GM10266 (cell line): ENCODE data around the gene BOLL.
"Not testable (repeated sequence)": the region's sequence is repeated elsewhere in the genome, so short reads cannot be mapped to it uniquely, and the experiment has no call there.

ENCODE experiments used
- DNase-seq: peaks from one replicate; pipeline ENCODE4 v3.0.0; 2012; ENCODE audit errors: extremely low spot score
- CTCF ChIP-seq: IDR thresholded peaks from 2 replicates; pipeline ENCODE4 v1.5.1; 2012; ENCODE audit warnings: mild to moderate bottlenecking, low read depth; ENCODE audit not compliant: control insufficient read depth, insufficient read depth; ENCODE audit errors: missing control alignments

Gene BOLL, protein sequence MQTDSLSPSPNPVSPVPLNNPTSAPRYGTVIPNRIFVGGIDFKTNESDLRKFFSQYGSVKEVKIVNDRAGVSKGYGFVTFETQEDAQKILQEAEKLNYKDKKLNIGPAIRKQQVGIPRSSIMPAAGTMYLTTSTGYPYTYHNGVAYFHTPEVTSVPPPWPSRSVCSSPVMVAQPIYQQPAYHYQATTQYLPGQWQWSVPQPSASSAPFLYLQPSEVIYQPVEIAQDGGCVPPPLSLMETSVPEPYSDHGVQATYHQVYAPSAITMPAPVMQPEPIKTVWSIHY

DNA sequence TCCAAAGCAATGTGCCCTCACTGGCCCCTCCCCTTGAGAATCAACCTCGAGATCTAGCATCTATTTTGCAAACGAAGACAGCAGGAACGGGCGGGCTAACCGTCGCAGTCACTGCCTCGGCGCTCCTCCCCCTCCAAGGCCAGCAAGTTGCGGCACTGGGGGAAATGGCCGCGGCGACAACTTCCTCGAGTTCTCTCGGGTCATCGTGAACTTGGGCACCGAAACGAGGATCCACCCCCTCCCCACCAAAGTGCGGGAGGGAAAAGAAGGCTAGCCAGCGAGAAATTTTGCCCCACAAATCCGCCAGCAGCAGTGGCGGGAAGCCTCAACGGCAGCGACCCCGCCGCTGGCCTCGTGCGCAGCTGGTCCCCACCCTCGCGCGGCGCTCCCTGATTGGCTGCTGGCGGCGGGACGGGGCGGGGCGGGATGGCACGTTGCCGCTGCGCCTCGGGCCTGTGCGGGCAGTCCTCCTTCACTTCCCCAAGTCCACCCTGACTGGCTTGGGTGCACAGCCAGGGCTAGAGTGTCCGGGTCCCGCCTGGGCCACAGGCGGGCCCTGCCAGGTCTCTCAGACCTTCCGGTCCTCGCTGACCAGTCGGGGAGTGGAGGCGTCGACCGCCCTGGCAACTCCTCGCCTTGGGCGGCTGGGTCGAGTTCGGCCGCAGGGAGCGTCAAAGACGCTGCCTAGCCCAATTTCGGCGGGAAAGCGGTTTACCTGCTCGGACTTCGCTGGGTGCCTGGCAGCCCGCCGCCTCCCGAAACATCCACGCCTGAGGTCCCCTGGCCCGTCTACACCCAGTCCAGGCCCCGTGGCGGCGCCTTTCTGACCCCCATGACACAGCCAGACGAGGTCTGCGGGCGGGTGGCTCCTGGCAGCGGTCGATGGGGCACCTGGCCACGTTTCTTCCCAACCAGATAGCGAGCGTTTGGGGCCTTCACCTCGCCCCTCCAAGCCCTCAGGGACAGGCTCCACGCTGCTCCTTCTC lies at the start of gene BOLL:
Gene BOLL, minus strand, starts transcription at position 364 of the 986 bp plus-strand sequence. CDS start 3,469 bp downstream, outside the sequence.
- TF ChIP-seq CTCF, result no peak
- DNase-seq, result no peak

DNA sequence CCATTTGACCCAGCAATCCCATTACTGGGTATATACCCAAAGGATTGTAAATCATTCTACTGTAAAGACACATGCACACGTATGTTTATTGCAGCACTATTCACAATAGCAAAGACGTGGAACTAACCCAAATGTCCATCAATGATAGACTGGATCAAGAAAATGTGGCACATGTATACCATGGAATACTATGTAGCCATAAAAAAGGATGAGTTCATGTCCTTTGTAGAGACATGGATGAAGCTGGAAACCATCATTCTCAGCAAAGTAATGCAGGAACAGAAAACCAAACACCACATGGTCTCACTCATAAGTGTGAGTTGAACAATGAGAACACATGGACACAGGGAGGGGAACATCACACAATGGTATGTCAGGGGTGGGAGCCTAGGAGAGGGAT lies 49.7 kb upstream of the BOLL start:
- DNase-seq, result not testable (repeated sequence)

DNA sequence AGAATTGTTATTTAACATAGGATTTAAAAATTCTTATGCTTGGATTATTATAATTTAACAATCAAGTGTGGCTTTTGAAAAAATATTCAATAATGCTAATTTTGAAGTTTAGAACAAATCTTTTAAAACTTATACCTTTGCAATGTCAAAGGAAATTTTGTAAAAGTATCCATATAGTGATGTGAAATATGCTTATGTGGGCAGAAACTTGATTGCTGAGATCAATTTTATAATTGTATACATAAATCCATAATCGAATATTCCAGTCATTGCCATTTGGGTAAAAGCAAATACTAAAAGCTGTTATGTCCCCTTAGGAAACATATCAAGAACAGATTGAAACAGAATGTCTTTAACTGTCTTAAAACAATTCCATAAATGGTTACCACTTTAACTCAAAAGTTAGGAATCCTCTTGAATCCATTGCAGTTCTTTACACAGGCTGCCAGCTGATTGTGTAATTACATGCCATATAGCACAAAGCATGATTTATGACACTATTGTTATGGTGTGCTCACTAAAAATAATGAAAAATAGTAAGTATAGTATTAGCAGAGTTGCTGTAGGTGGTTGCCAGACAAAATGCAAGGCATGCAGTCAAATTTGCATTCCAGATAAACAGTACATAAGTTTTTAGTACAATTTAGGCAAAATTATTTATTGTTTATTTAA lies 43.5 kb upstream of the BOLL start:
- no peak for TF ChIP-seq CTCF
- no peak for DNase-seq

DNA sequence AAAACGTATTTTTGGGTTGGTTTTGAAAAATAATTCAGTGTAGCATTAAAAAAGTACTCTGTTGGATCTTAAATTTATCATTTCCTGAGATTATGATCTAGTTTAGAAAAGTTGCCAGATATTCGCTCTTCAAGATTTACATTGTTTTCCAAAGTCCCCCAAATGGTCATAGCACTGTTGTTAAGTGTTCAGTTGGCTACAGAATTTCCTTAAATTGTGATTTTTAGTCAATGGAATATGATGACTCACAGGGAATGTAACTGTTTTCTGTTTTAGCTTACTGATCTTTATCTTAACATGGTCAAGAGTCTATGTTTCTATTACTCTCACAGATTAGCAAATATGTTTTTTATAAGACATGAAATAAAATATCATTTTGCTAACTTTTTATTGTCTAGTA lies 42.5 kb upstream of the BOLL start:
- DNase-seq, result no peak
- TF ChIP-seq CTCF, result no peak

GRCh38 chr2:197822333-197822732 lies 37.2 kb upstream of the BOLL start:
- TF ChIP-seq CTCF, result no peak
- no peak for DNase-seq

DNA sequence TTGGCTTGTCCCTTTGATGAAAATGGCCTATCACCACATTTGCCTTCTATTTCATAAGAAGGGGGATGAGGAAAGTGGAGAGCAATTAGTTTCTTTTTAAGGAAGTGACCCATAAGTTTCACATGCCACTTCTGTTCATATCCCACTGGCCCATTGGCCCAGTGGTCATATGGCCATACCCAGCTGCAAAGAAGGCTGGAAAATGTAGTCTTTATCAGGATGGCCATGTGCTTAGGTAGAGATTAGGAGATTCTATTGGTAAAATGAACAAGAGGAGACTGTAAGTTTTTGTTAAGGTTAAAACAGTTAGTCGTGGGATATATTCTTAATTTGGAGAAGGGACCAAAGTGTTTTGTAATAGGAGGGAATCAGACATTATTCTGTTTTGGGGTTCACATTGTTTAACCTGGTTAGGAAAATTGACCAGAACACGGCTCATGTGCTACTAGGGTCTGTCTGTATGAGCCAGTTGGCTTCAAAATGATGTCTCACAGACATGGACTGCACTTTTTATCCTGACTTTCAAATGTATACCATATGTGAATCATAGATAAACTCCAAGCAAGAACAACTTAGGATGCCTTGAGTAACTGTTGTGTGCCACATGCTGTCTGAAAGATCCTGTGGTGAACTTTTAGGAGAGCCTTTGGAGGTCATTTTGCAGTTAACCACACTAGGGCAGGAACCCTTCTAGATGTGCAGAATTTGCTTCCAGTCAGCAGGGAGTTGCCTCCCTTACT lies 36.6 kb upstream of the BOLL start:
- no peak for TF ChIP-seq CTCF
- DNase-seq, result no peak

GRCh38 chr2:197814526-197814925 lies 29.4 kb upstream of the BOLL start:
- DNase-seq, result no peak
- no peak for TF ChIP-seq CTCF
